Caco-2 (cell line): Measurements from ENCODE around the gene MT1F. TPM values are rescaled to one million over a fixed set of nuclear protein-coding genes. Genes with fewer than 3 reads are reported as not detected.

Experiments used
- BruUV-seq: library from RNA; stranded (reverse); fragments of 400-500 nt; replicated peaks from 2 replicates; lab custom pipeline; 2021; lab: Mats Ljungman, UMichigan
- CTCF ChIA-PET: fragments of 300-600 bp; sonication (Branson Sonifier 250); formaldehyde crosslinking; loops from one replicate; lab custom pipeline; 2022; ENCODE audit warnings: antibody characterized with exemption; lab: Charles Lee
- POLR2A ChIA-PET: fragments of 300-600 bp; sonication (Branson Sonifier 250); formaldehyde crosslinking; loops from one replicate; lab custom pipeline; 2022; ENCODE audit warnings: antibody characterized with exemption; lab: Charles Lee
- DNase-seq, 2 experiments: peaks; one replicate each; pipeline versions ENCODE4 v3.0.0 to v3.0.0-alpha.2; 2020 to 2022
- H3K27me3 ChIP-seq: replicated peaks from 2 replicates; pipeline ENCODE4 v1.6.0; 2011; ENCODE audit warnings: low read length; ENCODE audit not compliant: control insufficient read depth, insufficient read depth
- H3K36me3 ChIP-seq: 2 replicates; pipeline ENCODE4 v1.5.1; 2011; ENCODE audit warnings: low read length; ENCODE audit not compliant: control insufficient read depth, insufficient read depth
- H3K4me1 ChIP-seq: fragments of 250-450 bp; sonication (Bioruptor Pico); 2 replicates; pipeline ENCODE4 v1.5.1; 2020; ENCODE audit warnings: mild to moderate bottlenecking
- H3K4me3 ChIP-seq: 2 replicates; pipeline ENCODE4 v1.5.1; 2011; ENCODE audit warnings: low read depth, mild to moderate bottlenecking, control low read depth, low read length
- H3K9me3 ChIP-seq: fragments of 250-450 bp; sonication (Bioruptor Pico); 2 replicates; pipeline ENCODE4 v1.5.1; 2020; ENCODE audit warnings: mild to moderate bottlenecking, moderate library complexity
- H3K27ac Mint-ChIP-seq: one replicate; pipeline ENCODE4 v1.8.0; 2022; ENCODE audit warnings: mixed read lengths; ENCODE audit not compliant: unreplicated experiment
- H3K27me3 Mint-ChIP-seq: one replicate; pipeline ENCODE4 v1.8.0; 2022; ENCODE audit warnings: mixed read lengths; ENCODE audit not compliant: insufficient read depth, unreplicated experiment
- H3K36me3 Mint-ChIP-seq: one replicate; pipeline ENCODE4 v1.8.0; 2022; ENCODE audit warnings: mild to moderate bottlenecking, mixed read lengths; ENCODE audit not compliant: insufficient read depth, unreplicated experiment
- H3K4me1 Mint-ChIP-seq: one replicate; pipeline ENCODE4 v1.8.0; 2022; ENCODE audit warnings: low read depth, mixed read lengths; ENCODE audit not compliant: unreplicated experiment
- H3K4me3 Mint-ChIP-seq: one replicate; pipeline ENCODE4 v1.8.0; 2022; ENCODE audit warnings: mild to moderate bottlenecking, moderate library complexity, mixed read lengths; ENCODE audit not compliant: unreplicated experiment
- H3K9me3 Mint-ChIP-seq: one replicate; pipeline ENCODE4 v1.8.0; 2022; ENCODE audit warnings: mixed read lengths; ENCODE audit not compliant: unreplicated experiment
- CTCF ChIP-seq, 2 experiments: fragments of 200-600 bp in 1 of 2; IDR thresholded peaks; 1 replicate in 1 of 2; 2 replicates in 1 of 2; pipeline versions ENCODE4 v1.5.1 to v1.8.0; 2011 to 2022; ENCODE audit warnings: antibody characterized with exemption in 1 of 2, control low read depth in 1 of 2, inconsistent platforms in 1 of 2, low read depth in 1 of 2, low read length in 1 of 2, mild to moderate bottlenecking in 1 of 2, moderate library complexity in 1 of 2; ENCODE audit not compliant: insufficient read depth in 1 of 2, severe bottlenecking in 1 of 2, unreplicated experiment in 1 of 2
- intact Hi-C: fragments of 100-400 bp; cut with micrococcal nuclease; formaldehyde crosslinking; loops from one replicate; pipeline ENCODE4 v1.10.0; 2022; ENCODE audit not compliant: unreplicated experiment
- total RNA-seq: library from RNA; stranded (reverse); gene quantifications from 2 replicates; pipeline ENCODE4 v1.2.3, GENCODE V29; 2022

MT1F gene
- total RNA-seq, 1 experiment from 2014 or later = 12.5 TPM

GRCh38 chr16:56636616-56637413 lies 20.9 kb upstream of the MT1F start:
- POLR2A ChIA-PET = no interaction called here
- DNase-seq = no peak
- no peaks in the 10 kb centered on the region for H3K36me3 ChIP-seq
- no peak overlapping the region for H3K4me3 ChIP-seq
- H3K9me3 ChIP-seq = no peaks in the 10 kb centered on the region
- peaks cover 12% of the 10 kb centered on the region for H3K27me3 ChIP-seq
- BruUV-seq = no TSS peak
- no peaks in the 10 kb centered on the region for H3K4me1 ChIP-seq
- CTCF ChIA-PET = interaction anchor here (1.0 kb wide), 1 partner anchor 65 kb away, joined by 3 read pairs; no protein-coding TSS in a partner anchor
- Mint-ChIP-seq H3K27me3 (peaks cover 27% of the 10 kb centered on the region), H3K4me3 (no peak overlapping the region), H3K9me3 (no peaks in the 10 kb centered on the region), H3K4me1 (peaks cover 3% of the 10 kb centered on the region), H3K36me3 (no peaks in the 10 kb centered on the region), H3K27ac (no peak overlapping the region)
- intact Hi-C loops = no loop called here
- TF ChIP-seq CTCF (IDR thresholded peaks at IDR 0.05; ENCODE audit: insufficient read depth in 1 of 2, low read depth in 1 of 2, low read length in 1 of 2, severe bottlenecking in 1 of 2, unreplicated experiment in 1 of 2) = no peak

DNA sequence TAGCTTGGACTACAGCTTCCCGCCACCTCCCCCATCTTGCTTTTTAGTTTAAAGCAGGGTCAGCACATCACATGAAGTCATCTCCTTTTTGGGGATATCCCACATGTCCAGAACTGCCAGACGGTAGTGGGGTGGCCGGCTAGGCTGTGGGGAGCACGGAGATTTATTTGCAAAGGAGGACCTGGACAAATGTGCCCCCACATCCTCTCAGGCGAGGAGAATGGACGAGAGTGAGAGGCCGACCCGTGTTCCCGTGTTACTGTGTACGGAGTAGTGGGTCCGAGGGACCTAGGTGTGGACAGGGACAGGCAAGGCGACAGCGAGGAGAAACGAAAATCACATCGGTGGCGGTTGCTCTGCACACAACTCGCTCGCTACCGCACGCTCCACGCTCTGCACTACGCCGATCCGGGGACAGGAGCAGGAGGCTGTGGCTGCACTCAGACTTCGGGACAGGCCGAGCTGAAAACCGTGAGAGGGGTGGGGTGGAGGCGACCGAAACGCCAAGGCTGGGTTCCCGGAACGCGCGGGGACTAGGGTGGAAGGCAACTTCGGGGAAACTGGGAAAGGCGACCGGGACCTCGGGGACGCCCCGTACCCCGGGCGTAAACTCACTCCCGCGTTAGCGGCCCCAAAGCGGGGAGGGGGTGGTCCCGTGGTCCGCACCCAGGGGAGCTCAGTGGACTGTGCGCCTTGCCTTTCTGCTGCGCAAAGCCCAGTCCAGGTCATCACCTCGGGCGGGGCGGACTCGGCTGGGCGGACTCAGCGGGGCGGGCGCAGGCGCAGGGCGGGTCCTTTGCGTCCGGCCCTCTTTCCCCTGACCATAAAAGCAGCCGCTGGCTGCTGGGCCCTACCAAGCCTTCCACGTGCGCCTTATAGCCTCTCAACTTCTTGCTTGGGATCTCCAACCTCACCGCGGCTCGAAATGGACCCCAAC lies 19.7 kb upstream of the MT1F start, which contains the start of gene MT1A:
Gene MT1A, plus strand, starts transcription at position 853 of the 937 bp plus-strand sequence. Its CDS starts 73 bp downstream, at position 926.
- ChIA-PET CTCF (interaction anchor here (1.2 to 1.8 kb wide), 2 partner anchors 37 to 64 kb away, joined by 4 read pairs; no protein-coding TSS in a partner anchor), POLR2A (no interaction called here)
- no peaks in the 10 kb centered on the region for H3K4me1 ChIP-seq
- H3K36me3 ChIP-seq = no peaks in the 10 kb centered on the region
- Mint-ChIP-seq H3K4me1 (no peaks in the 10 kb centered on the region), H3K27me3 (peaks cover 19% of the 10 kb centered on the region), H3K27ac (no peak within 1 kb of the TSS), H3K36me3 (no peaks in the 10 kb centered on the region), H3K9me3 (no peaks in the 10 kb centered on the region), H3K4me3 (peak within 1 kb of the TSS; percentile 77)
- no TSS peak for BruUV-seq
- H3K4me3 ChIP-seq = peak within 1 kb of the TSS; percentile 45
- intact Hi-C loops = no loop called here
- peaks cover 9% of the 10 kb centered on the region for H3K27me3 ChIP-seq
- no peak for TF ChIP-seq CTCF (IDR thresholded peaks at IDR 0.05; ENCODE audit: insufficient read depth in 1 of 2, low read depth in 1 of 2, low read length in 1 of 2, severe bottlenecking in 1 of 2, unreplicated experiment in 1 of 2)
- peak; percentile 72 to 80 for DNase-seq
- H3K9me3 ChIP-seq = no peaks in the 10 kb centered on the region

DNA sequence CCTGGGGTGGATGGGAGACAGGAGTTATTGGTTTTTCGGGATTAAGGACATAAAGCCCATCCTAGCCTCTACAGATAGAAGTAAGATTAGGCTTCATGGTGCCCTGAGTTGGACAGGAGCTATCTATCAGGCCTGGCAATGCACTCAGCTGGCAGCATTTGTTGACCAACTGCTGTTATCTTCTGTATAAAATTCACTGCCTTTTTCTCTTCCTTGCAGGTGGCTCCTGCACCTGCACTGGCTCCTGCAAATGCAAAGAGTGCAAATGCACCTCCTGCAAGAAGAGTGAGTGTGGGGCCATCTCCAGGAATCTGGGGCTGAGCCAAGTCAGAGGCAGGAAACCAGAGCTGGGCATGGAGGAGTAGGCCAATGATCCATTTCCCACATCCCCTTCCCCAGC lies 18.7 kb upstream of the MT1F start:
- H3K4me1 ChIP-seq = no peaks in the 10 kb centered on the region
- POLR2A ChIA-PET = no interaction called here
- no peak overlapping the region for H3K4me3 ChIP-seq
- no peak overlapping the region for H3K27ac Mint-ChIP-seq
- no TSS peak for BruUV-seq
- H3K9me3 Mint-ChIP-seq = no peaks in the 10 kb centered on the region
- CTCF ChIA-PET = interaction anchor here (0.6 to 1.8 kb wide), 3 partner anchors 38 to 63 kb away, joined by 4 to 6 read pairs (median 4); no protein-coding TSS in a partner anchor
- peak overlapping the region; percentile 77 for H3K4me3 Mint-ChIP-seq
- no peaks in the 10 kb centered on the region for H3K36me3 Mint-ChIP-seq
- no peaks in the 10 kb centered on the region for H3K36me3 ChIP-seq
- peaks cover 15% of the 10 kb centered on the region for H3K27me3 Mint-ChIP-seq
- peaks cover 5% of the 10 kb centered on the region for H3K4me1 Mint-ChIP-seq
- intact Hi-C loops = no loop called here
- no peak for DNase-seq
- peaks cover 7% of the 10 kb centered on the region for H3K27me3 ChIP-seq
- TF ChIP-seq CTCF (IDR thresholded peaks at IDR 0.05; ENCODE audit: insufficient read depth in 1 of 2, low read depth in 1 of 2, low read length in 1 of 2, severe bottlenecking in 1 of 2, unreplicated experiment in 1 of 2) = no peak
- H3K9me3 ChIP-seq = no peaks in the 10 kb centered on the region
